ENCODE data around the gene RTRAF. TPM values are rescaled to one million over a fixed set of nuclear protein-coding genes. Genes with fewer than 3 reads are reported as not detected.

The RTRAF gene
- polyA plus RNA-seq, 1 donor (not counting 4 experiments of a cell fraction or from before 2014, with no cell fraction given): 255 TPM

- TF ChIP-seq, protein P1, sequence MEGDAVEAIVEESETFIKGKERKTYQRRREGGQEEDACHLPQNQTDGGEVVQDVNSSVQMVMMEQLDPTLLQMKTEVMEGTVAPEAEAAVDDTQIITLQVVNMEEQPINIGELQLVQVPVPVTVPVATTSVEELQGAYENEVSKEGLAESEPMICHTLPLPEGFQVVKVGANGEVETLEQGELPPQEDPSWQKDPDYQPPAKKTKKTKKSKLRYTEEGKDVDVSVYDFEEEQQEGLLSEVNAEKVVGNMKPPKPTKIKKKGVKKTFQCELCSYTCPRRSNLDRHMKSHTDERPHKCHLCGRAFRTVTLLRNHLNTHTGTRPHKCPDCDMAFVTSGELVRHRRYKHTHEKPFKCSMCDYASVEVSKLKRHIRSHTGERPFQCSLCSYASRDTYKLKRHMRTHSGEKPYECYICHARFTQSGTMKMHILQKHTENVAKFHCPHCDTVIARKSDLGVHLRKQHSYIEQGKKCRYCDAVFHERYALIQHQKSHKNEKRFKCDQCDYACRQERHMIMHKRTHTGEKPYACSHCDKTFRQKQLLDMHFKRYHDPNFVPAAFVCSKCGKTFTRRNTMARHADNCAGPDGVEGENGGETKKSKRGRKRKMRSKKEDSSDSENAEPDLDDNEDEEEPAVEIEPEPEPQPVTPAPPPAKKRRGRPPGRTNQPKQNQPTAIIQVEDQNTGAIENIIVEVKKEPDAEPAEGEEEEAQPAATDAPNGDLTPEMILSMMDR (optimal IDR thresholded peaks at IDR 0.05 in 1 of 3, IDR thresholded peaks at IDR 0.05 in 1 of 3, conservative IDR thresholded peaks at IDR 0.05 in 1 of 3; ENCODE audit: extremely low read depth in 1 of 3, insufficient read depth in 2 of 3, low read length in 3 of 3): no peak
- no peak for TF ChIP-seq EZH2 (IDR thresholded peaks at IDR 0.05; ENCODE audit: low read length)
- Histone ChIP-seq H3K9ac (ENCODE audit: control insufficient read depth, extremely low read depth, insufficient read depth, low read length) (no peak overlapping the region), H3K4me2 (ENCODE audit: control insufficient read depth, extremely low read depth, insufficient read depth, low read depth, low read length) (no peak overlapping the region), H4K20me1 (ENCODE audit: control insufficient read depth, extremely low read depth, insufficient read depth, low read length) (no peaks in the 10 kb centered on the region), H3K36me3 (ENCODE audit: control insufficient read depth in 2 of 2, extremely low read depth in 1 of 2, insufficient read depth in 2 of 2, low read length in 2 of 2) (peaks cover 2 to 9% of the 10 kb centered on the region in 2 experiments), H3K4me1 (ENCODE audit: control insufficient read depth, extremely low read depth, insufficient read depth, low read length) (no peaks in the 10 kb centered on the region), H3K4me3 (ENCODE audit: control insufficient read depth in 2 of 3, extremely low read depth in 1 of 3, insufficient read depth in 2 of 3, low read depth in 1 of 3, low read length in 3 of 3) (no peak overlapping the region), H3K79me2 (ENCODE audit: control insufficient read depth, insufficient read depth, low read length) (no peaks in the 10 kb centered on the region), H3K9me3 (ENCODE audit: control insufficient read depth, low read depth, low read length) (no peaks in the 10 kb centered on the region), H3K9me1 (ENCODE audit: control insufficient read depth, extremely low read depth, insufficient read depth, low read length) (no peaks in the 10 kb centered on the region), H2AFZ (ENCODE audit: control insufficient read depth, low read length) (no peak overlapping the region), H3K27ac (ENCODE audit: control insufficient read depth, insufficient read depth, low read length) (no peak overlapping the region), H3K27me3 (ENCODE audit: control insufficient read depth, extremely low read depth, insufficient read depth, low read length) (no peaks in the 10 kb centered on the region)
- dilution Hi-C loops (cut with MboI; ENCODE audit: extremely low pct_ligation_motif_present, low sequenced_read_pairs): no loop called here
- no peak for DNase-seq (ENCODE audit: low read depth, low spot score)
- FAIRE-seq: no peak
Measured at GRCh38 chr14:52014601-52015267, 25.4 kb downstream of the RTRAF start.

GRCh38 chr14:52015411-52016030 is 26.2 kb downstream of the RTRAF start:
- Histone ChIP-seq H3K9me3 (ENCODE audit: control insufficient read depth, low read depth, low read length) (no peaks in the 10 kb centered on the region), H3K4me3 (ENCODE audit: control insufficient read depth in 2 of 3, extremely low read depth in 1 of 3, insufficient read depth in 2 of 3, low read depth in 1 of 3, low read length in 3 of 3) (no peak overlapping the region), H3K9ac (ENCODE audit: control insufficient read depth, extremely low read depth, insufficient read depth, low read length) (no peak overlapping the region), H3K36me3 (ENCODE audit: control insufficient read depth in 2 of 2, extremely low read depth in 1 of 2, insufficient read depth in 2 of 2, low read length in 2 of 2) (peaks cover 2 to 7% of the 10 kb centered on the region in 2 experiments), H3K9me1 (ENCODE audit: control insufficient read depth, extremely low read depth, insufficient read depth, low read length) (no peaks in the 10 kb centered on the region), H2AFZ (ENCODE audit: control insufficient read depth, low read length) (no peak overlapping the region), H3K79me2 (ENCODE audit: control insufficient read depth, insufficient read depth, low read length) (no peaks in the 10 kb centered on the region), H3K27ac (ENCODE audit: control insufficient read depth, insufficient read depth, low read length) (no peak overlapping the region), H3K4me1 (ENCODE audit: control insufficient read depth, extremely low read depth, insufficient read depth, low read length) (no peaks in the 10 kb centered on the region), H3K4me2 (ENCODE audit: control insufficient read depth, extremely low read depth, insufficient read depth, low read depth, low read length) (no peak overlapping the region), H3K27me3 (ENCODE audit: control insufficient read depth, extremely low read depth, insufficient read depth, low read length) (no peaks in the 10 kb centered on the region), H4K20me1 (ENCODE audit: control insufficient read depth, extremely low read depth, insufficient read depth, low read length) (no peaks in the 10 kb centered on the region)
- FAIRE-seq: no peak
- dilution Hi-C loops (cut with MboI; ENCODE audit: extremely low pct_ligation_motif_present, low sequenced_read_pairs): no loop called here
- TF ChIP-seq, protein P1 (optimal IDR thresholded peaks at IDR 0.05 in 1 of 3, IDR thresholded peaks at IDR 0.05 in 1 of 3, conservative IDR thresholded peaks at IDR 0.05 in 1 of 3; ENCODE audit: extremely low read depth in 1 of 3, insufficient read depth in 2 of 3, low read length in 3 of 3): peak; percentile 42 to 55 (median 45)
- no peak for TF ChIP-seq EZH2 (IDR thresholded peaks at IDR 0.05; ENCODE audit: low read length)
- no peak for DNase-seq (ENCODE audit: low read depth, low spot score)
